GM20431 (cell line): ENCODE results near the gene XYLT1.

Experiments used
- in situ Hi-C: fragments of 300-500 bp; cut with MseI, MboI; formaldehyde crosslinking; loops from one replicate; pipeline ENCODE4 v1.15.0; 2020; ENCODE audit warnings: low sequenced_read_pairs; ENCODE audit not compliant: unreplicated experiment

Gene XYLT1

DNA sequence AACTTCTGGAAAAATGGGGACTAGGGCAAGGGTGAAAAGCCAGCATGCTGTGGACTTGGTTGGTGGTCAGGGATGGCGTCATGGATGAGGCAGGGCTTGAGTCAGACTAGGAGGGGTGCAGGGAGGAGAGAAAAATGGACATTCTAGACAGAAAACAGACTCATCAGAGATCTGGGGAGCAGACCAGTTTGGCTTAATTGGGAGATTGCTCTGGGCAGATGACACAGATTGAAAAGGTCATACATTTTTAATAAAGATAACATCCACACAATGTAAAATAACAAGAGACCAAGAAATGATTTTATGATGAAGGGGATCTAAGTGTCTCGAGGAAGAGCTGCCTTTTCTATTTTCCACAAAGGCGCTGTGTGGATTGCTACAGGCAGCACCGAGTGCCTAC lies 326.3 kb downstream of the XYLT1 start:
- in situ Hi-C loops = no loop called here

DNA sequence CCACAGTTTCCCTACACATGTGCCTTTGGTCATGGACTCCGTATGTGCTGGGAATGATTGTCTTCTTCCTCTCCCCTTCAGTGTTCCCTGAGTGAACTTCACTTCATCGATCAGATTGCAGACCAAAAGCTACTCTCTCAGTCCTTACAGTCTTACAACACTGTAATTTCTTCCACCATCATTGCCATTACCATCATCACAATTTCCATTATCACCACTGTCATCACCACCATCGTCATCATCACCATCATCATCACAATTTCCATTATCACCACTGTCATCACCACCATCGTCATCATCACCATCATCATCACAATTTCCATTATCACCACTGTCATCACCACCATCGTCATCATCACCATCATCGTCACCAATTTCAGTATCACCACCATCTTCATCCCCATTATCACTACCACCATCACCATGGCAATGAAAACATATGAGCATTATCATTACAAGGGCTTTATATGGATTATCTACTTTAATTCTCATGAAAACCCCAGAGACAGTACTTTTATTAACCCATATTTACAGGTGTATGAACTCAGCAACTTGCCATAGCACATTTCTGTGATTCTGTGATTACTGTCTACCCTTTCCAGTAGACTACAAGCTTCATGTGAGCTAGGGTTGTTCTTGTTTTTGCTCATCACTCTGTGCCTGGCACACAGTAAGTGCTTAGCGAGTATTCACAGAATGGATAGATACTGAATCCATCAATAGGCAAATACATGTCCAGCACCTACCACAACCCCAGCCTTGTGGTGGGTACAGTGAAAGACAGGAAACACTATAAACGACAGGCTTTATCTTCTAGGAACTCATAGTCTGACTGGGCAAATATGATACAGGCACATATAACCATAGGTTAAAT lies 327.0 kb downstream of the XYLT1 start:
- in situ Hi-C loops = no loop called here

DNA sequence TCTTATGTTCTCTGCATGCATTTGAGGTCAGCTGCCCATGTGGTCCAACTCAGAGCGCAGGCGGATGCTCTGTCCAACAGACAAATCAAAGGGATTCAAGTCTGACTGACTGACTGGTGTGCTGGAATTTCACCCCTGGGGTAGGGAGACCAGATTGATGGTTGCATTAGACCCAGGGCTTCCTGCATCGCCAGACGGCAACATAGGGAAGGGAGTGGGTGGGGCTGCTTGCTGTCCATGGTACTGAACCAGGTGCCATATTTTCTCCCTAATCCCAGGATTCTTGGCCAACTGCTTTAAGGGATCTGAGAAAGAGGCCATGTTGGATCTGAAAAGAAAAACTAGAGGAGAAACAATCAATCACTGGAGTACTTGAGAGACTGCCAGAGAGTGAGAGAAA lies 332.0 kb downstream of the XYLT1 start:
- in situ Hi-C loops = no loop called here

DNA sequence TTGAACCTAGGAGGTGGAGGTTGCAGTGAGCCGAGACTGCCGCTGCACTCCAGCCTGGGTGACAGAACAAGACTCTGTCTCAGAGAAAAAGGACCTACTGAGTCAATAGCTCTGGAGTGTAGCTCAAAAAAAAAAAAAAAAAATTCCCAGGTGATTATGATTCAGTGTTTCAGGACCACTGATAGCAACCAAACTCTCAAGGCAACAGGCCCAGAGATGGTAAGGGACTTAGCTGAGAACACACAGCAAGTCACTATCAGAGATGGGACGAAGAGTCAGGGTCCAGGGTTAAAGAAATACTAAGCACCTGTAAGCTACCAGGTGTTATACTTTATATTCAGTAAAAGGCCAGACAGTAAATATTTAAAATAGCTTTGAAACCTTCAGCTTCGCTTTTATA lies 335.3 kb downstream of the XYLT1 start:
- in situ Hi-C loops = no loop called here

DNA sequence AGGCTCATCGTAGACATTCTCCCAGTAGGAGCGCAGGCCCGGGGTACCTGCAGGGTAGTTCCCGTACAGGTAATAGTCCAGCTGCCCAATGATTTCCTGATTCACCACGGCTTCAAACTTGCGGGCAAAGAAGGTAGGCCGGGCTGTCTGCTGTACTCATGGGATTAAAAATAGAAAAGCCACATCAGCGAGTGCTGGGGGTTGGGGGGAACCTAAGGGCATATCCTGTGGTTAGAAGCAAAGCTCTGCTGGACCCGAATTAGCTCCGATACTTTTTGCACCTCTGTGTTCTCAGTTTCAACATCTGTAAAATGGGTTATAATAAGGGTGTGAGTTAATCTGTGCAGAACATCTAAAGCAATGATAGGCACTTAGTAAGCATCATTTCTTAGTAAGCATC lies 336.2 kb downstream of the XYLT1 start:
- in situ Hi-C loops = no loop called here

DNA sequence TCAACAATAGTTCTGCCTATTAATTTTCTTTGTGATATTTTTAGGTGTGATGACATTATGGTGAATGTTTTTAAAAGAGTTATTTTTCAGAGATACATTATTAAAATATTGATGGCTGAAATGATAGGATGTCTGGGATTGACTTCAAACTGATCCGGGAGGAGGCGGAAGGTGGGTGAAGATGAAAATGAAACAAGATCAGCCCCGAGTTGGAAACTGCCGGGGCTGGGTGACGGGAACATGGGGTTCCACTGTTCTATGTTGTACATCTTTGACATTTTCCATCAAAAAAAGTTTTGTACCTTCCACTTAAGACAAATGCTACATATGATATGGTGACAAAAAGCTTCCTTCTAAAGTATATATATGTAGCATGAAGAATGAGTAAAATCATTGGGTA lies 336.9 kb downstream of the XYLT1 start:
- in situ Hi-C loops = no loop called here

DNA sequence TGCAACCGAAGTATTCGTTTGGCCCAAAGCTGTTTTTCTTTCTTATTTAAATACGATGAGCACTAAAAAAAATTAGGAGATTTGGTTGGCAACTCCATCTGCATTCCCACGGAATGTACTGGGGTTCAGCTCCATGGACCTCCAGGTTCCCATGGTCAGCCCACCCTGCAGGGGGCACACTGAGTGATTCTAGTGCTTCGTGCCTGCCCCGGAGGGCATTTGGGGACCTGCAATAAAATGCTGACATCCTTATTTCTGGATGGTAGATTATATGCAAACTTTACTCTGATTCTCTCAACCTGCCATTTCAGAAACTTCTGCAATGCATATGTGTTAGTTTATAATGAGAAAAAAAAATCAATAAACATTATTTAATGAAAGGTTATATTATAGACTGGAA lies 339.4 kb downstream of the XYLT1 start:
- in situ Hi-C loops = no loop called here

DNA sequence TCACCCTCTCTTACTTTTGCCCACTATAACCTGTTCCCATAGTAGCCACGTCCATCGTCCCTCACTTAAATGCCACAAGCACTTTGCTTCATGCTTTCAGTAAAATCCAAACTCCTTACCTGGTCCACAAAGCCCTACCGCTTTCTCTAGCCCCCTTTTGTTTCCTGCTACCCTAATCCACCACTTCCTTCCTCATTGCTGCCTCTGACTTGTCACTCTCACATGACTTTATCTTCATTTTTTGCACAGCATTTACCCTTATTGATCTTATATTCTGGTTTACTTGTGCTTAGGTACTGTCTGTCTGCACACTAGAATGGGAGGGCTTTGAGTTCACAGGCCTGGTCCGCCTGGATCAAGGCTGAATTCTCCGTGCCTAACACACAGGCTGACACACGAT lies 340.0 kb downstream of the XYLT1 start:
- in situ Hi-C loops = no loop called here

DNA sequence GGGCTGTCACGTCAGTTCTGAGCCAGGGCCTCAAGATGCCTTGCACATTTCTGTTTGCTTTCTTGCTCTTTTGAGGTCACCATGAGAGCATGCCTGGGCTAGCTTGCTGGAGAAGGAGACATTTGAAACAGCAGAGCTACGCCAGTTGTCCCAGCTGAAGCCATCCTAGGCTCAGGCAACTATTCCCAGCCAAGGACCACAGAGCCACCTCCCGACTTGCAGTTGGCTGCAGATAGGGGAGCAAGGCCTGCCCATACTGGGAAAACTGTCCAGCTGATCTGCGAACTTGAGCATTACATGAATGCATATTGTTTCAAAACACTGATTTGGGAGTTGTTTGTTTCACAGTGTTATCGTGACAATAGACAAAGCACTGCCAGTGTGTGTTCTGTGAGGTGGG lies 340.8 kb downstream of the XYLT1 start:
- in situ Hi-C loops = no loop called here

DNA sequence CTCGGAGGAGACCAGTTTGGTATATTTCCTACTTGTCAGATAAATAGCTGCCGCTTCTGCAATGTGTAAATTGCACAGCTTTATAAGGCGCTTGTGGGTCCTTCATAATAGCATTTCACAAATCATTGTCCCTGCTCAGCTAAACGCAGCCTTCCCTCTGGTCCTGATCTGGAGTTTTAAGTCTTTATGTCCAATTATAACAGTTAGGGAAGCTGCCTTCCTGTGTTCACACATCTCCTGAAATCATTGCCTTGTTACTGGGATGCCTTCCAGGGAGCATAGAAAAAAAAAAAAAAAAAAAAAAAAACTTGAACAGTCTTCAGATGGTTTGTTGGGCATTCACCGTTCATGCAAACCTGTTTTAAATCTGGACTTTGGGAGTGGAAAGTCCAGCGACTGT lies 342.0 kb downstream of the XYLT1 start:
- in situ Hi-C loops = no loop called here

DNA sequence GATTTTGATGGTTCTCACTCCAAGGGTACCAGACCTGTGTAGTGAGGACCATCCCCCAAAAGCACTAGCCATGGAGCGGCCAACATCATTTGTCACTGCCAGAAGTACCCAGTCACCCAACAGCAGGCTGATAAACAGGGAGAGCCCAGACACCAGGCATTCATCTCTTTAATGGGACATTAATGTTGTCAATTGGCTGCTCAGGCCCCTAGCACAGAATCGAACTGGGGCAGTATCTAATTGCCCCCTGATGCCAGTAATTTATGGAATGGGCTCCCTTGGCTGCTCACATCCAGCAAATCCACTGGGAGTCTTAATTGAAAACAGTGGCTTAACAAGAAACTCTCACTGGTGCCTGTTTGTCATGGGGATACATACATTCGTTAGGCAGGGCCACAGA lies 344.6 kb downstream of the XYLT1 start:
- in situ Hi-C loops = no loop called here

DNA sequence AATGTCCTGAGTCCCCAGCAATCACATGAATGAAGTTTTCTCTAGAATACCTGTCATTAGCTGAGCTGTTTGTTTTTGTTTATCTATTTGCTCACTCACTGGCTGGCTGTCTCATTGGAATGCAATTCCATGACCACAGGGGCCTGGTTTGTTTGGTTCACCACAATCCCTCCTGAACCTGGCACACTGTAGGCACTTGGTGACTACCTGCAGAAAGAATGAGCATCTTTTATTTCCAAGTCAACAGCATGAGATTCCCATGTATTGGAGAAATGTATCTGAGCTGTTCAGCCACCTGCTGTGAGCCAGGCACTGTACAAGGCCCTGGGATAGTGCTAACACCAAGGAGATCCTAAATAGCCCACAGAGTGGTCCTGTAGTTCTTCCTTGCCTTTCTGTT lies 345.1 kb downstream of the XYLT1 start:
- in situ Hi-C loops = no loop called here

DNA sequence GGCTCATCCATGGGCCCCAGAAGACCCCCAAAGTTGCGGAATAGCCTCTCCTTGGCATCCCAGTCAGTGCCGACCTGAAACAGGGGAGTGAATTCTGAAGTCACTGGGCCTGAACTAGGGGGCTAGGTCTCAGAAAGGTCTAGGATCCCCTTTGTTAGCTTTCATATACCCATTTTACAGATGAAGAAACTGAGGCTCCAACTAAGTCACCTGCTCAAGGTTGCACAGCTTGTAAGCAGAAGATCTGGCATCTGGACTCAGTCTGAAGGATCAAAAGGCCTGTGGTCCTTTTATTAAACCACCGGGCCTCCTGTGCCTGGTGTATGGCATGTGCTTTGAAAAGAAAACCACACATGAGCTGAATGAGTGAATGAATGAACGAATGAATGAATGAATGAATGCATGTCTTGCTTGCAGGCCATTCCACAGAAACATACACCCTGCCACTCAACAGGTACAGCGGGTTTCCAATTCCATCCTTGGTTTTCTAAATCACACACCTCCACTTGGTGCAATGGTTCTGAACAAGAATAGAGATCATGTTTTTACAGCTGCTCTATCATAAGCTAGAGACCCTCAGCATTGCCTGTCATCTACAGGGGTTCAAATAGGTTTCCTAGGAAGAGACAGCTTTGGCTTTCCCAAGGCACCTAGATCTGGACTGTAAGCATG lies 352.7 kb downstream of the XYLT1 start:
- in situ Hi-C loops = no loop called here

DNA sequence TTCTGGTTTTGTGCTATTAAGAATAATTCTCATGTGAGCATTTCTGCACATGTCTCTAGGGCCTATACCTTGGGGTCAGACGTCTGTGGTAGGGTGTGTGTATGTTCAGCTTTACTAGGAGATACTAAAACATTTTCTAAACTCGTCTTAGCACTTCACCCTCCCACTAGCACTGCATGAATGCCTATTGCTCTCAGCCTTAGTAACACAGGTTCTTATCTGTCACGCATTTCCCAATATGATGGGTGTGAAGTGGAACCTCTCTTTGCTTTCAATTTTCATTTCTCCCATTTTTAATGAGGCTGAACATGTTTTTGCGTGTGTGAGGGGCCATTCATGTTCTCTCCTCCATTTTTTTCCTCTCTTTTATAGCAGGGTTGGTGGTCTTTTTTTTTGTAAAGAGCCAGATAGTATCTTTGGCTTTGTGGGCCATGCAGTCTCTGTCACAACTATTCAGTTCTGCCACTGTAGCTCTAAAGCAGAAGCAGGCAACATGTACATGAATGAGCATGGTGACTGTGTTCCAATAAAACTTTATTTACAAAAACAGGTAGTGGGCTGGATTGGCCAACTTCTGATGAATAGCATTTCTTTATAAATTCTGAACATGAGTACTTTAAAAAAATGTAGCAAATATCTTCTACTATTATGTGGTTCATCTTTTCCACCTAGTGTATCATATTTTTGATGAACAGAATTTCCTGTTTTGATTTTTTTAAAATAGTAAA lies 354.0 kb downstream of the XYLT1 start:
- in situ Hi-C loops = no loop called here

DNA sequence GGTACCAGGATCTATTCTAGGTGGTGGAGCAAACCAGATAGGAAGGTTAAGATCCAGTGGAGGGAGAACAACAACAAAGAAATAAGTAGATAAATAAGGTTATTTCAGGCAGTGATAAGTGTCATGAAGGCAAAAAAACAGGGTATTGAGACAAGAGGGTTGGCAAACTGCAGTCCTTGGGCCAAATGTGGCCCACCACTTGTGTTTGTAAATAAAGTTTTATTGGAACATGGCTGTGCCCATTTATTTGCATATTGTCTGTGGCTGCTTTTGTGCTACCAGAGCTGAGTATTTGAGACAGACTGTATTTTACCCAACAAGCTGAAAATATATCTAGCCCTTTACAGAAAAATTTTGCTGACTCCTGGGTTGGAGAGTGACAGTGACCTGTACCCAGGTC lies 361.3 kb downstream of the XYLT1 start:
- in situ Hi-C loops = no loop called here

DNA sequence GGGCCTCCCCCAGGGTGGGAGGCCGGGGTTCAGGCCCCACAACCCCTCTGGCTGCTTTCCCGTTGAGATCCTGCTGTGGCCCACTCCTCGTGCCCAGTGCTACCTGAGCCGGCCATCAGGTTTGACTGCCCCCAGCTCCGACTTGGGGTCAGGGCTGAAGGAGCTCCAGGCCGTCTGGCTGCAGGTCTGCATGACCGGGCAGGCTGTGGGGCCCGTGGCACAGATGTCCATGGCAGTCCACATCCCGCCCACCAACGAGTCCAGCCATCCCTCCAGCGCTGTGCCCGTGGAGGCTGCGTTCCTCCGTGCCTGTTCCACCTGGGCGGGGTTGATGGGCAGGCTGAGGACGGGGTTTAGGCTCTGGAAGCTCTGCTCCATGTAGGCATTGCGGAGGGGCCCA lies 362.2 kb downstream of the XYLT1 start:
- in situ Hi-C loops = no loop called here

DNA sequence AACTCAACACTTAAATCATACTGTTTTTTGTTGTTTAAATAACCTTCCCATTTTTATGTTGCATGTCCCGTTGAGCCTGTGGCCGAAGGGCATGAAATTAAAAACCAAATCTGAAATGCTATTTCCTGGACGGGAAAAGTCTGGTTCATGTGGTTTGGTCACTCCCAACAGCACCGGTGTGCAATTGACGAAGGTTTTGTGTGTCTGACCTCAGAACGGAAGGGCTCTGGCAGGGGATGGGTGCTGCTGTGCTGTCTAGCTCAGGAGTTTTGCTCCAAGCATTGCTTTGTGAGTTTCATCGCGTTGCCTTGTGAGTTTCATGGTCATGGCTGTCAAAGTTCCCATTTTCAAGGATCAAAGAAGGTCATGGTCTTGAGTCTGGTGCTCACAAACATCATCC lies 363.3 kb downstream of the XYLT1 start:
- in situ Hi-C loops = no loop called here

DNA sequence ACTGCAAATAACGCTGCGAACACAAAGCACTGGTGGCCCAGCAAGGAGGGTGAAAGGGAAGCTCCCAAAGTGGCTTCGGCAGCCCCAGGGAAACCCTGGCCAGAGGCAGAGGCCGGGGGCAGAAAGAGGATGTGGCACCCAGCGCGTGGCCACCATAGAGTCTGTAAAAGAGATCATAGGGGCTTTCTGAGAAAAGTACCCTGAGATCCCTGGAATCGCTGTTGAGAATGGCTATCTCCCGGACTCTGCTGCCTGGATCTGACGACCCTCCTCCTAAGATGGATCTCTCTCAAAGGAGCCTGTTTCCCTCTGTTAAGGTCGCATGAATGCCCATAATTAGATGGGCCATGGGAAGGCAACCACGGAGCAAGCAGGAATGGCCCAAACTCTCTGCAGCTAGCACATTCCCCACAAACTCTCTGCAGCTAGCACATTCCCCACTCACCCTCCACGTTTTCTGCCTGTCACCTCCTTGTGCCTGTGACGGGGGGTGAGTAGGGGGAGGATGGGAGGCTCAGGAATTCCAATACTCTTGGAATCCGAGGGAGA lies 364.4 kb downstream of the XYLT1 start:
- in situ Hi-C loops = no loop called here

DNA sequence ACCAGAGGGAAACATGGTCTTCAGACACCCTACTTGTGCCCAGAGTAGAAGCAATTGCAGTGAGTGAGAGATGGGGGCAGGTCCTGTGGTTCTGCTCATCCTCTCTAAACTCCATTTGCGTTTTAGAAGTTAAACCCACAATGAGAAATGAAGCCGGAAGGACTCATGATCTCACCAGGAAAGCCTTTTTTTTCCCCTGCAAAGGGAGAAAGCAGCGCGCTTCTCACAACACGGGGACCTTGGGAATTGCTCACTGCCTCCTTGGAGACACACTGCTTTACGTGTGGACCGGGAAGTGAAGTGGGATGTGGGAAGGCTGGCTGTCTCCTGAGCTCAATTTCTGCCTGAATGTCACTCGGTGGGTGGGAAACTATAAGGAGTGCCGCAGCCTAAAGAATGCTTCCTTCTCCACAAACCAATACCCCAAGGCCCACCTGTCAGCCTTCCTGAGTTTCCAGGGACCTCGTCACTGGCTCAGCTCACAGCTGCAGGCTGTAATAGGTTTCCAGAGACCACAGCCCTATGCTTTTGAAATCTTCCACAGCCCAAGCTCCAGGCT lies 365.4 kb downstream of the XYLT1 start:
- in situ Hi-C loops = no loop called here

DNA sequence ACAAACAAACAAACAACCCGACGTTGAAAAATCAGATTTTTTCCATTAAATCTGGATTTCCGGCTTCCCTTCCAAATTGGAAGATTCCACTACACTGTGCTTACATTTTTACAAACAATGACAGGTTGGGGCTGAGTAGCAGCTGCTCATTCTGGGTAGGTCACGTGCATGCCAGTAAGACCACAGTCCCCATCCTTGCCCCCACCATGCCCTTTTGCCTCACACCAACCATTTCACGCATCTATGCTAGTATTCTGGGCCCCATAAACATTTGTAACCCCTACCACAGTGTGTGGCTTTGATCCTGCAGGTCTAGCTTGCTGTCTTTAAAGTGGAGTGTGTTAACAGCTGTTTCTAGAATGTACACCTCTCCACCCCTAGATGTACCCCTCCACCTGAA lies 366.1 kb downstream of the XYLT1 start:
- in situ Hi-C loops = no loop called here

DNA sequence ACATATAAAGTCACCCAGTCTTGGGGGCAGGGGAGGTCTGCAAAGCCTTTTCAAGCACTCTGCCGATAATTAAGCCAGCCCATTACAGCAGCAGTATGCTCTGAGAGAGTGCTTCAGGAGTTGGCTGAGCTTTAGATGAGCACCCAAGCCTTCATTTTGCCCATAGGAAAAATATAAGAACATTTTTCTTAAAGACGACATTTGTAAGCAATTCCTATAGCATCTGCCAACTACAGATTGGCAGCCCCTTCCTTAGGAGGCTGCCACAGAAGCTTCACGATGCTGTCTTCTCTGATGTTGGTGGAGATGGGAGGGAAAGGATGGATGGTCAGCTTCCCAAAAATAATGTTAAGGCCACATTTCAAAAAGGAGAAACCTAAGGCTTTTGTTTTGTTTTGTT lies 367.5 kb downstream of the XYLT1 start:
- in situ Hi-C loops = no loop called here
